ENCODE data around the gene RFPL1. TPM values are rescaled to one million over a fixed set of nuclear protein-coding genes. Genes with fewer than 3 reads are reported as not detected.
"Not testable (repeated sequence)": the region's sequence is repeated elsewhere in the genome, so short reads cannot be mapped to it uniquely, and the experiment has no call there.

Gene RFPL1
- total RNA-seq, 1 donor from 2014 or later: not detected

- H3K4me1 Mint-ChIP-seq: peaks cover 21% of the 10 kb centered on the region
- H3K9me3 Mint-ChIP-seq; DNase-seq; H3K27me3 Mint-ChIP-seq; H3K27ac Mint-ChIP-seq; H3K36me3 Mint-ChIP-seq (ENCODE audit: low read depth); intact Hi-C loops (cut with micrococcal nuclease); H3K4me3 Mint-ChIP-seq: not testable (repeated sequence)
Observed at GRCh38 chr22:29418704-29419103, 19.7 kb upstream of the RFPL1 start.

- H3K9me3 Mint-ChIP-seq: no peaks in the 10 kb centered on the region
- intact Hi-C loops (cut with micrococcal nuclease): no loop called here
- no peaks in the 10 kb centered on the region for H3K36me3 Mint-ChIP-seq (ENCODE audit: low read depth)
- no peak overlapping the region for H3K27ac Mint-ChIP-seq
- H3K4me1 Mint-ChIP-seq: peaks cover 2% of the 10 kb centered on the region
- peaks cover 33% of the 10 kb centered on the region for H3K27me3 Mint-ChIP-seq
- no peak for DNase-seq
- H3K4me3 Mint-ChIP-seq: no peak overlapping the region
Observed at GRCh38 chr22:29426476-29426875, 11.9 kb upstream of the RFPL1 start.

DNA sequence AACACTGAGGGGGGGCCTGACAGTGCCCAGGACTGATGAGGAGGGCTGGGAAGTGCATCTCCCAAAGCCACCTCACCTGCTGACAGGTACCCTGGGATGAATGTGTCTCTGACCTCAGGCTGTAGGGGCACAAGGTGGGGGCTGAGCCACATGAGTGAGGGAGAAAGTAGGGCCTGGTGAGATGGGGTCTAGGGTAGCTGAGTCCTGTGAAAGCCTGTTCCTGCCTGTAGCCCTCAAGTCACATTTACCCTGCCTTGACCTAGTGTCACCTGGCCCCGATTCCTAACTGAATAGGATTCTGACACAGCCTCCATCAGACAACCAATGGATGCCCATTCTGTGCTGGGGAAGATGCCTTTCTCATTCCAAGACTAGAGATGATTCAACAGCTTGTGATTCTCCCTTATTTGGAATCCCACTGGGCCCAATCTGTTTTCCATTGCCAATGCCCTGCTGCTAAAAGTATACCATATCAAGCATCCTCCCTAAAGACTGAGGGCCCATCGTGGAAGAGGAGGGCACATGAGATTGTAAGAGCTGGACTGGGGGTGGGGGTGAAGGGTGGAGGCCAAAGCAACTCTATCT lies 11.1 kb upstream of the RFPL1 start:
- DNase-seq: no peak
- intact Hi-C loops (cut with micrococcal nuclease): no loop called here
- Mint-ChIP-seq H3K4me1 (no peaks in the 10 kb centered on the region), H3K27ac (no peak overlapping the region), H3K9me3 (no peaks in the 10 kb centered on the region), H3K4me3 (no peak overlapping the region), H3K36me3 (ENCODE audit: low read depth) (no peaks in the 10 kb centered on the region), H3K27me3 (peaks cover 35% of the 10 kb centered on the region)

DNA sequence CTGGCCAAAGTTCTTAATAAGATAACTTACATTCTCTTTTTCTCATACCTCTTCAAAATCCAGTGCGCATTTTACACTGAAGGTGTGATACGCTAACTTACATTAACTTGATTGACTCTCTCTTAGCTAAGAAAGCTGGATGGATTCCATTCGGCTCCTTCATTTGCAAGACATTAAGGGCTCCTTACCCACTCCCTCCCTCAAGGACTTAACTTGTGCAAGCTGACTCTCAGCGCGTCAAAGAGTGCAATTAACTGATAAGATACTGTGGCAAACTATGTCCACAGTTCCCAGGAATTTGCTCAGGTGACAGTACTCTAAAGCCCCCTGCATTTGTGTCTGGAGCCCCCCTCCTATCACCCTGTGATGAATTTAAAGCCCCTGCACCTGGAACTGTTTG lies 6.4 kb upstream of the RFPL1 start:
- intact Hi-C loops (cut with micrococcal nuclease): no loop called here
- no peak overlapping the region for H3K27ac Mint-ChIP-seq
- no peaks in the 10 kb centered on the region for H3K9me3 Mint-ChIP-seq
- peaks cover 57% of the 10 kb centered on the region for H3K27me3 Mint-ChIP-seq
- no peaks in the 10 kb centered on the region for H3K4me1 Mint-ChIP-seq
- no peak for DNase-seq
- no peaks in the 10 kb centered on the region for H3K36me3 Mint-ChIP-seq (ENCODE audit: low read depth)
- H3K4me3 Mint-ChIP-seq: no peak overlapping the region

GRCh38 chr22:29433856-29434255 lies 4.5 kb upstream of the RFPL1 start:
- Mint-ChIP-seq H3K36me3 (ENCODE audit: low read depth) (no peaks in the 10 kb centered on the region), H3K4me3 (no peak overlapping the region), H3K4me1 (no peaks in the 10 kb centered on the region), H3K27ac (no peak overlapping the region), H3K9me3 (no peaks in the 10 kb centered on the region), H3K27me3 (peaks cover 51% of the 10 kb centered on the region)
- intact Hi-C loops (cut with micrococcal nuclease): no loop called here
- no peak for DNase-seq

DNA sequence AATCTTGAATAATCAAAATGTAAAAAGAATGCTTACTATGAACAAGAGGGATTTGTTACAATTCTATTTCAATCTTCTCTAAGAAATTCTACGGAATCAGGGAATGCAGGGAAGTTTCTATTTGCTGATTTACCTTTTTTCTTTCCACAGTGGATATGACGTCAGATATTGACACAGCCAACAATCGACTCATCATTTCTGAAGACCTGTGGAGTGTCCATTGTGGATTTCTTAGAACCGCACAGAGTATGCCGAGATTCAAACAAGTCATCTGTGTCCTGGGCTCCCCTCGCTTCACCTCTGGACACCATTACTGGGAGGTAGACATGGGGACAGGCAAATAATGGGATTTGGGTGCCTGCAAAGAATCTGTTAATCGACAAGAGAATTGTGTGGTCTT lies 4.1 kb upstream of the RFPL1 start:
- Mint-ChIP-seq H3K4me3 (no peak overlapping the region), H3K9me3 (no peaks in the 10 kb centered on the region)

GRCh38 chr22:29435236-29436136 lies 2.9 kb upstream of the RFPL1 start:
- intact Hi-C loops (cut with micrococcal nuclease): no loop called here
- H3K9me3 Mint-ChIP-seq: no peaks in the 10 kb centered on the region
- no peaks in the 10 kb centered on the region for H3K4me1 Mint-ChIP-seq
- H3K27me3 Mint-ChIP-seq: peaks cover 40% of the 10 kb centered on the region
- no peak for DNase-seq
- no peaks in the 10 kb centered on the region for H3K36me3 Mint-ChIP-seq (ENCODE audit: low read depth)
- H3K4me3 Mint-ChIP-seq: no peak overlapping the region
- no peak overlapping the region for H3K27ac Mint-ChIP-seq

More for the DNA sequence above, 4.1 kb upstream of the RFPL1 start:
- H3K4me1 Mint-ChIP-seq: no peaks in the 10 kb centered on the region
- intact Hi-C loops (cut with micrococcal nuclease): no loop called here
- H3K27me3 Mint-ChIP-seq: peaks cover 47% of the 10 kb centered on the region
- H3K36me3 Mint-ChIP-seq (ENCODE audit: low read depth): no peaks in the 10 kb centered on the region
- H3K27ac Mint-ChIP-seq: no peak overlapping the region
- no peak for DNase-seq

DNA sequence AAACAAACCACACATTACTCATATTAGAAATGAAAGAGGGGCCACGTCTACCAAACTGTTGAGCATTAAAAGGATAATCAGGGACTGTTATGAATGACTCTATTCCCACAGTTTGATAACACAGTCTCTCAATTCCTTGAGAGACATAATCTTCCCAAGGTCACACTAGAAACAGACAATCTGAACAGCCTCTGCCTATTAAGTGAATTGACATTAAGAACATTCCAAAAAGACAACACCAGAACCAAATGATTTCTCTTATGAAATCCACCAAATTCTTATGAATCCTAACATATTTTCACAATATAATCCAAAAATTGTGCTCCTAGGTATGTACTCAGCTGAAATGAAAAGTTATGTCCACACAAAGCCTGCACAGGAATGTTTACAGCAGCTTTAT lies 4.6 kb downstream of the RFPL1 start:
- Mint-ChIP-seq H3K27me3 (peaks cover 11% of the 10 kb centered on the region), H3K27ac (no peak overlapping the region), H3K9me3 (no peaks in the 10 kb centered on the region), H3K4me3 (no peak overlapping the region), H3K4me1 (no peaks in the 10 kb centered on the region), H3K36me3 (ENCODE audit: low read depth) (no peaks in the 10 kb centered on the region)
- intact Hi-C loops (cut with micrococcal nuclease): no loop called here
- no peak for DNase-seq

DNA sequence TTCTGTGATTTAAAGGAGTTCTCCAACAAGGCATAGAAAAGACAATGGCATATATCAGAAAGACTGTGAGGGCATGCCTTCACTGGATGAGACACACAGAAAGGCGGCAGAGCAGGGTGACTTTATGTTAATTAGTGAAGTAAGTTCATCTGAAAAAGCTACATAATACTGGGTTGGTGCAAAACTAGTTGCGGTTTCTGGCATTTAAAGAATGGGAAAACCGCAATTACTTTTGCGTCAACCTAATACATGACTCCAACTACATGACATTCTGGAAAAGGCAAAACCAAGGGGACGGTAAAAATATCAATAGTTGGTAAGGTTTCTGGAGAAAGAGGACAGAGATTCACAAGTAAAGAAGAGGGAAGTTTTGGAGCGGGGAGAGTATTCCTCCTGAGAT lies 5.1 kb downstream of the RFPL1 start:
- H3K4me1 Mint-ChIP-seq: no peaks in the 10 kb centered on the region
- H3K27ac Mint-ChIP-seq: no peak overlapping the region
- DNase-seq: no peak
- no peaks in the 10 kb centered on the region for H3K9me3 Mint-ChIP-seq
- no peaks in the 10 kb centered on the region for H3K36me3 Mint-ChIP-seq (ENCODE audit: low read depth)
- H3K27me3 Mint-ChIP-seq: peaks cover 11% of the 10 kb centered on the region
- intact Hi-C loops (cut with micrococcal nuclease): no loop called here
- no peak overlapping the region for H3K4me3 Mint-ChIP-seq

GRCh38 chr22:29443861-29444792 lies 5.7 kb downstream of the RFPL1 start:
- Mint-ChIP-seq H3K4me3 (no peak overlapping the region), H3K9me3 (no peaks in the 10 kb centered on the region), H3K27me3 (peaks cover 9% of the 10 kb centered on the region), H3K27ac (no peak overlapping the region), H3K36me3 (ENCODE audit: low read depth) (no peaks in the 10 kb centered on the region), H3K4me1 (no peaks in the 10 kb centered on the region)
- no peak for DNase-seq
- intact Hi-C loops (cut with micrococcal nuclease): no loop called here

DNA sequence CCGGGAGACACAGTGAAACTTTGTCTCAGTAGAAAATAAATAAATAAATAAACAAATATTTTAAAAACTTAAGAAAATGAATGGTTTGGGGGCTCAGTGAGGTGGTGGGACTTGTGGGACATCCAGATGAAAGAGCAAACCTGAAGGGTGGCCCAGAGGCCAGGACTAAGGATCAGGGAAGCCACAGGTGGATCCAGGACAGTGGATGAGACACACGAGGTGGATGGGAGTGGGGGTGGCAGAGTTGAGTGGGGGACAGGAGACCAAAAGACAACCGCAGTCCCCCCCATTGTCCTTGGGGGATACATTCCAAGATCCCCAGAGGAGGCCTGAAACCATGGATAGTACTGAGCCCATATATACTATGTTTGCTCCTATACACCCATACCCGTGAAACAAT lies 7.1 kb downstream of the RFPL1 start:
- no peaks in the 10 kb centered on the region for H3K9me3 Mint-ChIP-seq
- intact Hi-C loops (cut with micrococcal nuclease): no loop called here
- no peak for DNase-seq

DNA sequence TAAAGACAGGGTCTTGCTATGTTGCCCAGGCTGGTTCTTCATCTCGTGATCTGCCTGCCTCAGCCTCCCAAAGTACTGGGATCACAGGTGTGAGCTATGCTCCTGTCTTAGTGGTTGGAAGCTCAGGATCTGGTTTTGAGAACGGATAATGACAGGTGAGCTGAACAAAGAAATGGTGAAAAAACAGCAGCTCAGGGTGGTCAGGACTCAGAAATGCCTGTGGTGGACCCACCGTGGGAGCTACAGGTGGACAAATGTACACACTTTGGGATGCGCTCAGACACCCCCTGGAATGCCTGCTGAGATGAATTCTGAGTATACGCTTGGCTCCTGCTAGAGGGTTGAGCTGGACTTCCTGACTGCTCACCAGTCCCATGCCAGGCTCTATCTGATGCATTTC lies 9.5 kb downstream of the RFPL1 start:
- H3K4me1 Mint-ChIP-seq: no peaks in the 10 kb centered on the region
- H3K27ac Mint-ChIP-seq: no peak overlapping the region
- no peaks in the 10 kb centered on the region for H3K36me3 Mint-ChIP-seq (ENCODE audit: low read depth)
- H3K27me3 Mint-ChIP-seq: peaks cover 7% of the 10 kb centered on the region
- no peaks in the 10 kb centered on the region for H3K9me3 Mint-ChIP-seq
- intact Hi-C loops (cut with micrococcal nuclease): no loop called here
- H3K4me3 Mint-ChIP-seq: no peak overlapping the region
- DNase-seq: no peak

More for the DNA sequence above, 7.1 kb downstream of the RFPL1 start:
- H3K27me3 Mint-ChIP-seq: peaks cover 9% of the 10 kb centered on the region
- no peak overlapping the region for H3K4me3 Mint-ChIP-seq
- H3K36me3 Mint-ChIP-seq (ENCODE audit: low read depth): no peaks in the 10 kb centered on the region
- H3K4me1 Mint-ChIP-seq: no peaks in the 10 kb centered on the region
- no peak overlapping the region for H3K27ac Mint-ChIP-seq

DNA sequence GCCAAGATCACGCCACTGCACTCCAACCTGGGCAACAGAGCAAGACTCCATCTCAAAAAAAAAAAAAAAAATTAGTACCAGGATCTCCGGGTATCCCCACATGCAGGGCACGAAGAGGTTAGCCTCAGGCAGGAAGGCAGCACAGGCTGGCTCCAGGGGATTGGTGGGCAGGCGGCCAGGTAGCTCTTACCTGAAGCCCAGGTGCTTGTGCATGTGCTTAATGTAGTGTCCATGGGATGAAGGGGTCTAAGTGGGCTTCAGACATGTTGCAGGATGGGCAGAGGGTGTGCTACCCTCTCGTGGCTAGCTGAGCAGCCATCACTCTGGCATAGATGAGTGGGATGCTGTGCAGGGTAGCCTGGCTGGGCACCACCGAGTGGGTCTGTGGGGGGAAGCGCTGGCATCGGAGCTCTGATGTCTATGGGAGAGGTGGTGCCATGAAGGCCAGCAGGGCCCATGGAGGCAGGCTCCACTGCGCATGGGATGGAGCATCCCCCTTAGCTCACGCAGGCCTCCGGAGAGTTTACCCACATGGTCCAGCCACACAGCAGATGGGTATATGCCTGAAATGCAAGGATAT lies 11.0 kb downstream of the RFPL1 start:
- Mint-ChIP-seq H3K27ac (no peak overlapping the region), H3K4me3 (no peak overlapping the region), H3K36me3 (ENCODE audit: low read depth) (no peaks in the 10 kb centered on the region), H3K27me3 (no peaks in the 10 kb centered on the region), H3K9me3 (no peaks in the 10 kb centered on the region), H3K4me1 (no peaks in the 10 kb centered on the region)
- no peak for DNase-seq
- intact Hi-C loops (cut with micrococcal nuclease): no loop called here

Data from activated CD4-positive, alpha-beta T cell treated with anti-CD3 and anti-CD28 coated beads, Interleukin-2, amount 10 ng/mL, durations not matched to agents 24 days and 14 days (primary cell).